ENCODE measurements around the gene ARTN.

Gene ARTN, protein sequence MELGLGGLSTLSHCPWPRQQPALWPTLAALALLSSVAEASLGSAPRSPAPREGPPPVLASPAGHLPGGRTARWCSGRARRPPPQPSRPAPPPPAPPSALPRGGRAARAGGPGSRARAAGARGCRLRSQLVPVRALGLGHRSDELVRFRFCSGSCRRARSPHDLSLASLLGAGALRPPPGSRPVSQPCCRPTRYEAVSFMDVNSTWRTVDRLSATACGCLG

DNA sequence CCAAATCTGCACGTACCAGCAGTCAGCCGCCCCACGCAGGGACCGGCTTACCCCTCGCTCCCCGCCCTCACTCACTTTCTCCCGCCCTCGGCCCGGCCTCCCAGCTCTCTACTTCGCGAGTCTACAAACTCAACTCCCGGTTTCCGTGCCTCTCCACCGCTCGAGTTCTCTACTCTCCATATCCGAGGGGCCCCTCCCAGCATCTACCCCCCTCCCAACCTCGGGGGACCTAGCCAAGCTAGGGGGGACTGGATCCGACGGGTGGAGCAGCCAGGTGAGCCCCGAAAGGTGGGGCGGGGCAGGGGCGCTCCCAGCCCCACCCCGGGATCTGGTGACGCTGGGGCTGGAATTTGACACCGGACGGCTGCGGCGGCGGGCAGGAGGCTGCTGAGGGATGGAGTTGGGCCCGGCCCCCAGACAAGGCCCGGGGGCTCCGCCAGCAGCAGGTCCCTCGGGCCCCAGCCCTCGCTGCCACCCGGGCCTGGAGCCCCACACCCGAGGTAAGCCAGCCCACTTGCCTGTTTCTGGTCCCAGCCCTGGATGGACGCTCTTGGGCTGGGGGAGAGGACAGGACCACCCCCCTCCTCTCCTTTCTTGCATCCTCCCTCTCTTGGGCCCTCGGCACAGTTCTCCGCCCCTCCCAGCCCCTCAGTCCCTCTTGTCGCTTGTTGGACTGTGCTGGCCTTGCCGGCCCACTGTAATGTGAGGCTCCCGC is at the start of gene ARTN:
TSS of gene ARTN (plus strand) at position 416 of the 715 bp plus-strand sequence. CDS start 1,856 bp downstream, outside the sequence.
- Mint-ChIP-seq H3K27me3 (peaks cover 33% of the 10 kb centered on the region), H3K4me3 (peak within 1 kb of the TSS; percentile 38), H3K4me1 (peaks cover 17% of the 10 kb centered on the region), H3K36me3 (ENCODE audit: low read depth) (no peaks in the 10 kb centered on the region), H3K9me3 (no peaks in the 10 kb centered on the region), H3K27ac (no peak within 1 kb of the TSS)
- ATAC-seq (no peak), DNase-seq (no peak)

DNA sequence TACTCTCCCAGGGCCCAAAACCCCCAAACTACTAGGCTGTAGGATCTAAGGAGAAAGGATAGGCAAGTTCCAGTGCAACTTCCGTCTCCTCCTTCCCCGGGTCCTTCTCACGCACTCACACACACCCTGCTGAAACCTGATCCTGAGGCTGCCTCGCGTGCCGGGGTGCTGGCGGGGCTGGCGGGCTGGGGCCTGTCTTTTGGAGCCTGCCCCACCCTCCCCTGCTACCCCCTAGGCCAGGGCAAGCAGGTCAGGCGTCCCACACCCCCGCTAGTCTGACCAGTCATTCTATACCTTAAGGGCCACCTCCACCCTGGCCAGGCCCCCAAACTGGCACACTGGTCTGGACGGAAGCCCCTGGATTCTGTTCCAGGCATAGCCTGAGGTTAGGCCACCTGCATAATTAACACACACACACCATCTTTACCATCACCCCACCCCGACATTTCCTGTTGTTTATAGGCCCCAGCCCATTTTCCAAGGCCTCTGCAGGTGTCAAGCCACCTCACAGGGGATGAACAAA is 48.3 kb upstream of the ARTN start:
- Mint-ChIP-seq H3K9me3 (no peaks in the 10 kb centered on the region), H3K27ac (no peak overlapping the region), H3K36me3 (ENCODE audit: low read depth) (no peaks in the 10 kb centered on the region), H3K4me3 (no peak overlapping the region), H3K27me3 (no peaks in the 10 kb centered on the region), H3K4me1 (no peaks in the 10 kb centered on the region)
- no peak for ATAC-seq
- DNase-seq, result no peak

DNA sequence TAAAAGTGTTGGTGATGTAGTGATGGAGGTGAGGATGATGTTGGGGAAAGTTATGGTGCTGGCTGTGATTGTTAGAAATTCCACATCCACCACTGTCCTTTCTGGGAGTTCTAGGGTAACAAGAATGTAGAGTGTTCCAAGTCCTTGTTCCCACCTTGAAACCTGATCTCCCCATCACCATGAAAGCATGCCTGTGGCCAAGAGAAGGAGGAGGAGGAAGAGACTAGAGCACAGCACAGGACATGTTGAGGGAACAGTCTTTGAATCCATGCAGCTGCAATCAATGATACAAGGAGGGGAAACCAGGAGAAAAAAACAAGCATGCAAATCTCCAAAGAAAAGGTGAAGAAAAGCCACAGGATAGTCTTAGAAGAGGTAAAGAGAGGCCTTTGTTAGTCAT is 45.9 kb upstream of the ARTN start:
- no peak for ATAC-seq
- Mint-ChIP-seq H3K4me1 (no peaks in the 10 kb centered on the region), H3K36me3 (ENCODE audit: low read depth) (no peaks in the 10 kb centered on the region), H3K9me3 (no peaks in the 10 kb centered on the region), H3K27ac (no peak overlapping the region), H3K27me3 (no peaks in the 10 kb centered on the region), H3K4me3 (no peak overlapping the region)
- no peak for DNase-seq

DNA sequence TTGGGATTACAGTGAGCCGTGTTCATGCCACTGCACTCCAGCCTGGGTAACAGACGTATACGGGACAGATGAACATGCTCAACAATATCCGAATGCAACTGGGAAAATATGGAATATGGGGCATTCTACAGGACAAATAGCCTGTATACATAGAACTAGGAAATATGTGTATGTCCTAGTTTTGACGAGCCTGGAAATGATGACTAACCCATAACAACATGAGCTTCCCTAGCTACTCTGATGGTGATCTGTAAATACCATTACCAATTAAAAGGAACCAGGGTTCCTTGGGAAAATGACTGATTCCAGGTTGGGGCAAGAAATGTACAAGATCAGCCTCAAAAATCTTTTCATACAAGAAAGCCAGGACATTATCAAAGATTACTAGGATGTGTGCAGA is 42.8 kb upstream of the ARTN start:
- ATAC-seq (no peak), DNase-seq (no peak)
- no peak overlapping the region for H3K4me3 Mint-ChIP-seq
- no peaks in the 10 kb centered on the region for H3K9me3 Mint-ChIP-seq
- no peaks in the 10 kb centered on the region for H3K27me3 Mint-ChIP-seq
- no peak overlapping the region for H3K27ac Mint-ChIP-seq
- H3K36me3 Mint-ChIP-seq (ENCODE audit: low read depth), result no peaks in the 10 kb centered on the region
- no peaks in the 10 kb centered on the region for H3K4me1 Mint-ChIP-seq

DNA sequence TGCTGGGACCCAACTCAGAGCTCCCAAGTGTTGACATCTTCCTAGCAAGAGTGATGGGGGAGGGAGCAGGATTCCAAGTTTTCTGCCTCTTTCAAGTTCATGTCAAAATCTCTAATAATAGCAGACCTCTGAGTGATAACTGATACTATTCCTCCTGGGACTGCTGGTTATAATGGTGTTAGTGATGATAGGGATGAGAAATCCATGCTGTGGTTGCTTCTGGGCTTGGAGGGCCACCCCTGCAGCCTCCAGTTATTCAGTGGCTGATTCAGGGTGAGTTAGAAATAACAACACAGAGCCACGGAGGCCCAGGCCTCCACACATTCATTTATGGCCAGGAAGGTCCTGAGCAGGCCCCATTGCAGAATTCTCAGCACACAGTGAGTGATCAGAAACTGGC is 40.6 kb upstream of the ARTN start:
- H3K4me1 Mint-ChIP-seq, result no peaks in the 10 kb centered on the region
- DNase-seq (no peak), ATAC-seq (no peak)
- no peaks in the 10 kb centered on the region for H3K27me3 Mint-ChIP-seq
- no peaks in the 10 kb centered on the region for H3K9me3 Mint-ChIP-seq
- H3K4me3 Mint-ChIP-seq, result no peak overlapping the region
- H3K36me3 Mint-ChIP-seq (ENCODE audit: low read depth), result no peaks in the 10 kb centered on the region
- H3K27ac Mint-ChIP-seq, result no peak overlapping the region

DNA sequence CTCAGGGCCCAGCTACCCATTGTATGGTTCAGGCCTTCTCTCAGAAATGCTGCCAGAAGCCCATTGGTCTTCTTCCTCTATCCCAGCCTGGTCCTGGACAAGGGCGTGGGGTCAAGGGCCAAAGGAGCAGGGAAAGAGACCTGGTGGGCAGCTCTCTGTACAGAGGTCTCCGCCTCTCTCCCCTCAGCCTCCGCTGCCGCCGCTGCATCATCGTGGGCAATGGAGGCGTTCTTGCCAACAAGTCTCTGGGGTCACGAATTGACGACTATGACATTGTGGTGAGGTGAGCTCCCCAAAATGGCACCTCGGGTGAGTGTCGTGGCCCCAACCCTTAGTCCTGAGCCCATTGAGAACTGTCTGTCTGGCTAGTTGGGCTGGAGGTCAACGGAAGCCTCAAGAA is 34.6 kb upstream of the ARTN start:
- Mint-ChIP-seq H3K4me3 (no peak overlapping the region), H3K36me3 (ENCODE audit: low read depth) (no peaks in the 10 kb centered on the region), H3K27me3 (no peaks in the 10 kb centered on the region), H3K27ac (no peak overlapping the region), H3K9me3 (no peaks in the 10 kb centered on the region), H3K4me1 (no peaks in the 10 kb centered on the region)
- ATAC-seq, result no peak
- no peak for DNase-seq

DNA sequence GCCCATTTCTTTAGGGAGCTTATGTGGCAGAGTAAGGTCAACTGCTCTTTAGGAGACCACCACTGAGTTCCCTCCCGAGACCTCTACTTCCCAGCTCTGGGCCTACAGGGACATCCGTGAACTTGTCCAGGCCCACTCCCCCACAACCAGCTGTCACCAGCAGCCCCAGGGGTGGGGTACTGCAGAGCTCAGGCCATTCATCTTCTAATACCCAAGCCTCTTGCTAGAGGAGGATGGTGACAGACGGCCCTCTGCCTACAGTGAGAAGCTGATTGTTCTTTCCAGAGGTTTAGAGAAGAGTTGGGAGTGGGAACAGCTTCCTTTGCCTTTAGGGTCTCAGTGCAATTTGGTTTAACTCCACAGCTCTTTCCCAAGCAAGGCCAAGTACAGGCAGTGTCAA is 33.2 kb upstream of the ARTN start:
- H3K4me1 Mint-ChIP-seq, result no peaks in the 10 kb centered on the region
- DNase-seq (no peak), ATAC-seq (no peak)
- no peaks in the 10 kb centered on the region for H3K36me3 Mint-ChIP-seq (ENCODE audit: low read depth)
- H3K9me3 Mint-ChIP-seq, result no peaks in the 10 kb centered on the region
- H3K27ac Mint-ChIP-seq, result no peak overlapping the region
- H3K4me3 Mint-ChIP-seq, result no peak overlapping the region
- no peaks in the 10 kb centered on the region for H3K27me3 Mint-ChIP-seq

DNA sequence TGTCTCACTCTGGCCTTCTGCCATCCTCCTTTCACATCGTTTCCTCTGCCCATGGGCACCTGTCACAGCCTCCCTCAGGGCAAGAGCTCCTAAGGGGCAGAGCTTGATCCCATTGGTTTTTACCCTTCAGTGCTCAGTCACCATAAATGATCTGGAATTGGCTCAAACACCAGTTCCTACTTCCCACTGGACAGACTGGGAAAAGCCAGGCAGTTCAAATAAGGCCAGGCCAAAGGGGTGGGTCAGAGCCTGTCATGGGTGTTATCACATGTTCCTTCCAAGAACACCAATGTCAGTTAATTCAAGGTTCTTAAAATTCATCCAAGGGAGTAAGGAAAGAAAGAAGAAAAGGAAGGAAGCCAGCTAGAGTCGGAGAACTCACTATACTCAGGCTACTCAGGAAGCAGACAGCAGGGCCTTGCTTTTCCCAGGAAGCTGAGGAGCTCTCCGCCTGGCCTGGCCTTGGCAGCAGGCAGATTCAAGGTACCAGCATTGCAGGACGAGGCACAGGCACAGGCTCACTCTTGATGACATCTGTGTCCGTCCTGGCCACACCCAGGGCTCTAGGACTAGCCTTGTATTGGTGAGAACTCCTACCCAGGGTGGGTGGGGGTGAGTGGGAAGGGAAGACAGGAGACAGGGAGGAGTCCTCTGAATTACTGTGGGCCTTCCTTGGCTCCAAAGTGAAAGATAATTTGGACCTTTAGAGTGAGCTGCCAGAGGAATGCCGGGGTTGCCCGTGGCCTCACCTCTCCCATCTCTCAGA is 32.2 kb upstream of the ARTN start:
- no peaks in the 10 kb centered on the region for H3K27me3 Mint-ChIP-seq
- H3K36me3 Mint-ChIP-seq (ENCODE audit: low read depth), result no peaks in the 10 kb centered on the region
- no peak for ATAC-seq
- H3K4me1 Mint-ChIP-seq, result no peaks in the 10 kb centered on the region
- no peak overlapping the region for H3K27ac Mint-ChIP-seq
- H3K9me3 Mint-ChIP-seq, result no peaks in the 10 kb centered on the region
- DNase-seq, result no peak
- no peak overlapping the region for H3K4me3 Mint-ChIP-seq

DNA sequence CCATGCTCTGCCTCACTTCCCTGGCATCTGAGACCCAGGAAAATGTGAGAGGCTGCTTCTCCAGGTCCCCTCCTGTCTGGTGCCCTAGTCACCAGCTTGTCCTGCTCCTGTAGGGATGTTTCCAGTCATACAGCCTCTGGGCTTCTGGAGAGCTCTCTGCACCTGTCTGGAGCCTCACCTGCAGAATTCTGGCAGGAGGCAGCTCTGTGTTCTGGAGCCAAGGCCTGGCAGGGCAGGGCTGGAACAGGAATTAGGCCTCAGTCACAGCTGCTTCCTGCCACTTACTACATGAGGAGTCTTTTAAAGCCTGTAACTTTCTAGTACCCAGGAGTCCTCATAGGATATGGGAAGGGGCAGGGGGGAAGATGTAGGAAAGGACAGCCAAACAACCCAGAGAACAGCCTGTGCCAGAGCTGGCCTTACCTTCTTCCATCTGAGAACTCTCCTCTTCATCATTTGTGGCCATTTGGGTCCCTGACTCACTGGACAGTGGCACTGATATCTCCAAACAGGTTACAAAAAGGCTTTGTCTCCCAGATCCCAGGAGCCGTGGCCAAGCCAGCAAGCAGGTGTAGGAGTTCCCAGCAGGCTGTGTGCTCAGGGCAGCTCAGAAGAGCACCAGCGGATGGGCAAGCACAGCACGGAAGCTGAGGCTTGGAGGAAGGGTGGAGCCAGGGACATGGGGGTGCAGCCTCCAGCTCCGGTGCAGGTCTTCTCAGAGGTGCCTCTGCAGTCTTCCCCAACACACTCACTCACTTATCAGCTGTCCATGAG is 31.4 kb upstream of the ARTN start:
- Mint-ChIP-seq H3K36me3 (ENCODE audit: low read depth) (no peaks in the 10 kb centered on the region), H3K4me1 (no peaks in the 10 kb centered on the region), H3K27ac (no peak overlapping the region), H3K4me3 (no peak overlapping the region), H3K27me3 (no peaks in the 10 kb centered on the region), H3K9me3 (no peaks in the 10 kb centered on the region)
- no peak for DNase-seq
- no peak for ATAC-seq

DNA sequence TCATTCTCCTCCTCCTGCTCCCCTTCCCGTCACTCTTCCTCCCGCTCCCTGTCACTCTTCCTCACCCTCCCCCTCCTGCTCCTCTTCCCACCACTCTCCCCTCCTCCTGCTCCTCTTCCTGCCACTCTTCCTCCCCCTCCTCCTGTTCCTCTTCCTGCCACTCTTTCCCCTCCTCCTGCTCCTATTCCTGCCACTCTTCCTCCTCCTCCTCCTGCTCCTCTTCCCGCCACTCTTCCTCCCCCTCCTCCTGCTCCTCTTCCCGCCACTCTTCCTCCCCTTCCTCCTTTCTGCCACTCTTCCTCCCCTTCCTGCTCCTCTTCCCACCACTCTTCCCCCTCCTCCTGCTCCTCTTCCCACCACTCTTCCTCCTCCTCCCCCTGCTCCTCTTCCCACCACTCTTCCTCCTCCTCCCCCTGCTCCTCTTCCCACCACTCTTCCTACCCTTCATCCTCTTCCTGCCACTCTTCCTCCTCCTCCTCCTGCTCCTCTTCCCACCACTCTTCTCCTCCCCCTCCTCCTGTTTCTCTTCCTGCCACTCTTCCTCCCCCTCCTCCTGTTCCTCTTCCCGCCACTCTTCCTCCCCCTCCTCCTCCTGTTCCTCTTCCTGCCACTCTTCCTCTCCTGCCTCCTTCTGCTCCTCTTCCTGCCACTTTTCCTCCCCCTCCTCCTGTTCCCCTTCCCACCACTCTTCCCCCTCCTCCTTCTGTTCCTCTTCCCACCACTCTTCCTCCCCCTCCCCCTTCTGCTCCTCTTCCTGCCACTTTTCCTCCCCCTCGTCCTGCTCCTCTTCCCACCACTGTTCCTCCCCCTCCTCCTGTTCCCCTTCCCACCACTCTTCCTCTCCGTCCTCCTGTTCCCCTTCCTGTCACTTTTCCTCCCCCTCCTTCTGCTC is 28.7 kb upstream of the ARTN start:
- Mint-ChIP-seq H3K36me3 (ENCODE audit: low read depth) (no peaks in the 10 kb centered on the region), H3K4me3 (no peak overlapping the region), H3K4me1 (no peaks in the 10 kb centered on the region), H3K27me3 (no peaks in the 10 kb centered on the region), H3K27ac (no peak overlapping the region), H3K9me3 (no peaks in the 10 kb centered on the region)
- ATAC-seq (no peak), DNase-seq (no peak)

DNA sequence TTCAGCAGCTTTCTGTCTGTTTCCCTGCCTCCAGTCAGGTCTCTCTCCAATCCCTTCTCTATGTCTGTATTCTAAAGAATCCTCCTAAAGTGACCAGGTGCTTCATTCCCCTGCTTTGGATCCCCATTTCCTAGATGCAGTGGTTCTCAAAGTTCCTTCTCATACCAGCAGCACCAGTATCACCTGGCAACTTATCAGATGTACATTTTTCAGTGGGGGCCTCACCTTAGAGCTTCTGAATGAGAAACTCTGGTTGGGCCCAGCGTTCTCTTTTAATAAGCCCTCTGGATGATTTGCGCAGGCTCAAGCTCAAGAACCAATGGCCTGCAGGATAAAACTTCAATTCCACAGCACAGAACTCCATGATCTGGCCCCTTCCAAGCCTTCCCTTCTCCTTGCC is 25.4 kb upstream of the ARTN start:
- no peaks in the 10 kb centered on the region for H3K9me3 Mint-ChIP-seq
- no peak overlapping the region for H3K27ac Mint-ChIP-seq
- no peak overlapping the region for H3K4me3 Mint-ChIP-seq
- ATAC-seq, result no peak
- no peak for DNase-seq
- no peaks in the 10 kb centered on the region for H3K36me3 Mint-ChIP-seq (ENCODE audit: low read depth)
- H3K4me1 Mint-ChIP-seq, result no peaks in the 10 kb centered on the region
- no peaks in the 10 kb centered on the region for H3K27me3 Mint-ChIP-seq

DNA sequence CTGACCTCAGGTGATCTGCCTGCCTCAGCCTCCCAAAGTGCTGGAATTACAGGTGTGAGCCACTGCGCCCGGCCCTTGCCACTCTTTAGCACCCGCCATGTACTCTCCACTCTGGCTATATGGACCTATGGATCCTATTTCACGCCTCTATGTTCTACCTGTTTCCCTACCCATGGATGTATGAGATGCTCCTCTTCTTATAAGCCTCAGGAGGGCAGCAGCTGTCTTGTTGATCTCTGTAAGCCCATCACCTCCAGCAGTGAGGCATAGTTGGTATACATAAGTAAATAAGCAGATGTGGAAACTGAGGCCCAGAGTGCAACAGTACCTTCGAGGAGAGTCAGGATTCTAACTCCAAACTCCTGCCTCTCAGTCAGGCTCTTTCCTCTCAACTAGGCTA is 24.7 kb upstream of the ARTN start:
- Mint-ChIP-seq H3K27me3 (no peaks in the 10 kb centered on the region), H3K27ac (no peak overlapping the region), H3K36me3 (ENCODE audit: low read depth) (no peaks in the 10 kb centered on the region), H3K4me3 (no peak overlapping the region), H3K9me3 (no peaks in the 10 kb centered on the region), H3K4me1 (no peaks in the 10 kb centered on the region)
- ATAC-seq (no peak), DNase-seq (no peak)

DNA sequence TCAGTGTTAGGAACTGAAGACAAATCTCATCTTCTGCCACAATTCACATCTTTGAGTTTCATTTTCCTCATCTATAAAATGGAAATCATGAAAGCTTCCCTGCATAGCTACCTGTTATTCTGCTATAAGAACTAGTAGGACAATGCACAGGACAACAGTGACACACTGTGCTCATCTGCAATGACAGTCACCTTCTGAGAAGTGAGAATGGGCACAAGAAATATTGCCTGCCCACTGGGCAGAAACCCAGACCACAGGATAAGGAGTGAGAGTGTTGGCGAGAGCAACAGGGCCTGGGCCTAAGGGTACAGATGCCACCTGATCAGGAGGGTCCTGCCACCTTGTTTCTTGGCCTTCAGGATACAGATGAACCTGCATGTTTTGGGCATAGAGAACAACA is 23.3 kb upstream of the ARTN start:
- DNase-seq (no peak), ATAC-seq (no peak)
- Mint-ChIP-seq H3K36me3 (ENCODE audit: low read depth) (no peaks in the 10 kb centered on the region), H3K4me1 (no peaks in the 10 kb centered on the region), H3K4me3 (no peak overlapping the region), H3K27ac (no peak overlapping the region), H3K9me3 (no peaks in the 10 kb centered on the region), H3K27me3 (no peaks in the 10 kb centered on the region)

DNA sequence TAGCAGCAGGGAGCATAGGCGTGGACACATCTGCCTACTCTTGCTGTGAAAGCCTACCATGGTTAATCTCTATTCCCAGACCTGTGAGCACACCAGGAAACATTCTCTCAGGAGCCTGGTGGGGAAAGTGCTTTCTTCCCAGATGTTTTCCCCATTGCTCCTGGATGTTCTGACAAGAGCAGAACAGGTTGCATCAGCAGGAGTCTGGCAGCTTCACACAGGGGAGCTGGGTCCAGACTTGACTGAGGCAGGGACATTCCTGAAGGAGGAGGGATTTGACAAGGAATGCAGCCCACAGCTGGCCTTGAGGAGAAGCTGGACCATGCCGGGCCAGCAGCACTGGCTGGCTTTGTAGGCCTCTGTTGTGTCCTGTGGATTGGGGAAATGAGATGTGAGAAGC is 21.0 kb upstream of the ARTN start:
- H3K36me3 Mint-ChIP-seq (ENCODE audit: low read depth), result no peaks in the 10 kb centered on the region
- ATAC-seq (no peak), DNase-seq (no peak)
- H3K27me3 Mint-ChIP-seq, result no peaks in the 10 kb centered on the region
- no peak overlapping the region for H3K4me3 Mint-ChIP-seq
- H3K27ac Mint-ChIP-seq, result no peak overlapping the region
- H3K4me1 Mint-ChIP-seq, result no peaks in the 10 kb centered on the region
- no peaks in the 10 kb centered on the region for H3K9me3 Mint-ChIP-seq

Measured in activated naive CD8-positive, alpha-beta T cell treated with anti-CD3 and anti-CD28 coated beads, Interleukin-2, amount 50 U/mL, for 24 hours (primary cell).